Gastroesophageal sphincter (tissue), 3 donors: ENCODE results near the gene IGLL5.

ENCODE experiments used
- CTCF ChIP-seq, 4 experiments: fragments of 200-600 bp in 2 of 4; fragments of 450-650 bp in 2 of 4; sonication (generic) in 1 of 4; IDR thresholded peaks; one replicate each; pipeline ENCODE4 v1.5.1; 2017 to 2019; ENCODE audit warnings: antibody characterized with exemption in 4 of 4, mild to moderate bottlenecking in 2 of 4, moderate library complexity in 2 of 4
- EP300 ChIP-seq: sonication (generic); formaldehyde crosslinking; IDR thresholded peaks from one replicate; pipeline ENCODE4 v1.6.1; 2017; ENCODE audit warnings: antibody characterized with exemption, mild to moderate bottlenecking
- POLR2A ChIP-seq, 2 donors: fragments of 450-650 bp; IDR thresholded peaks; one replicate each; pipeline ENCODE4 v1.6.1; 2017; ENCODE audit warnings: antibody characterized with exemption in 2 of 2, mild to moderate bottlenecking in 2 of 2, moderate library complexity in 1 of 2
- POLR2AphosphoS5 ChIP-seq: sonication (generic); formaldehyde crosslinking; IDR thresholded peaks from one replicate; pipeline ENCODE4 v1.6.1; 2017; ENCODE audit warnings: antibody characterized with exemption

GRCh38 chr22:22919041-22919440 lies 31.4 kb downstream of the IGLL5 start:
- TF ChIP-seq CTCF (IDR thresholded peaks at IDR 0.05) (no peak), POLR2A (IDR thresholded peaks at IDR 0.05) (no peak), EP300 (no peak), POLR2AphosphoS5 (no peak)
